IMR-90 (cell line): ENCODE data around the gene GGT1. TPM values are rescaled to one million over a fixed set of nuclear protein-coding genes. Genes with fewer than 3 reads are reported as not detected.

ENCODE experiments used
- ATAC-seq: fragments of 200-7000 bp; cut with Tn5 transposase; 2 replicates; pipeline ENCODE4 v1.9.1; 2020; ENCODE audit warnings: low read depth, mild to moderate bottlenecking, moderate library complexity
- BruUV-seq: library from RNA; stranded (reverse); fragments of 400-500 nt; replicated peaks from 2 replicates; lab custom pipeline; 2021; lab: Mats Ljungman, UMichigan
- CTCF ChIA-PET: fragments of 300-600 bp; formaldehyde crosslinking; extraction: SDS; loops from one replicate; lab custom pipeline; 2021; ENCODE audit warnings: antibody characterized with exemption; lab: Yijun Ruan, JAX
- POLR2A ChIA-PET: fragments of 300-600 bp; sonication (Branson Sonifier 250); formaldehyde crosslinking; loops from one replicate; lab custom pipeline; 2022; ENCODE audit warnings: antibody characterized with exemption; ENCODE audit not compliant: unreplicated experiment; lab: Charles Lee
- DNase-seq: peaks from one replicate; pipeline ENCODE4 v3.0.0; 2013
- H2AFZ ChIP-seq: replicated peaks from 2 replicates; pipeline ENCODE3; 2013; ENCODE audit warnings: low read length, mild to moderate bottlenecking; ENCODE audit not compliant: poor library complexity
- H2AK5ac ChIP-seq: 2 replicates; pipeline ENCODE4 v1.6.1; 2013; ENCODE audit warnings: low read depth, low read length, inconsistent platforms
- H2AK9ac ChIP-seq: replicated peaks from 2 replicates; pipeline ENCODE3; 2013; ENCODE audit warnings: mild to moderate bottlenecking, low read depth, low read length, moderate library complexity; ENCODE audit not compliant: poor library complexity
- H2BK120ac ChIP-seq: 2 replicates; pipeline ENCODE4 v1.6.1; 2013; ENCODE audit warnings: low read depth, low read length, inconsistent platforms
- H2BK15ac ChIP-seq: 3 replicates; pipeline ENCODE4 v1.6.1; 2013; ENCODE audit warnings: low read depth, low read length, inconsistent platforms
- H2BK20ac ChIP-seq: 2 replicates; pipeline ENCODE4 v1.6.1; 2013; ENCODE audit warnings: low read depth, mild to moderate bottlenecking, inconsistent platforms, low read length, moderate library complexity
- H2BK5ac ChIP-seq: 2 replicates; pipeline ENCODE4 v1.6.1; 2013; ENCODE audit warnings: mild to moderate bottlenecking, low read depth, low read length, inconsistent platforms; ENCODE audit not compliant: poor library complexity, severe bottlenecking
- H3K14ac ChIP-seq: replicated peaks from 2 replicates; pipeline ENCODE4 v1.6.1; 2013; ENCODE audit warnings: low read depth, low read length, inconsistent platforms
- H3K18ac ChIP-seq: 2 replicates; pipeline ENCODE4 v1.6.1; 2013; ENCODE audit warnings: low read depth, low read length, control low read depth
- H3K23ac ChIP-seq: 2 replicates; pipeline ENCODE4 v1.6.1; 2013; ENCODE audit warnings: low read depth, low read length, inconsistent platforms
- H3K27ac ChIP-seq: 2 replicates; pipeline ENCODE4 v1.5.1; 2013; ENCODE audit warnings: mild to moderate bottlenecking, control low read depth, low read length; ENCODE audit not compliant: insufficient read depth
- H3K27me3 ChIP-seq: 2 replicates; pipeline ENCODE4 v1.6.1; 2013; ENCODE audit warnings: low read length; ENCODE audit not compliant: control insufficient read depth, insufficient read depth
- H3K36me3 ChIP-seq: 2 replicates; pipeline ENCODE4 v1.6.1; 2013; ENCODE audit warnings: low read length, mixed read lengths; ENCODE audit not compliant: control insufficient read depth, insufficient read depth
- H3K4ac ChIP-seq: 2 replicates; pipeline ENCODE4 v1.6.1; 2013; ENCODE audit warnings: low read depth, low read length, inconsistent platforms
- H3K4me1 ChIP-seq: 2 replicates; pipeline ENCODE4 v1.6.1; 2013; ENCODE audit warnings: low read length, mixed read lengths; ENCODE audit not compliant: control insufficient read depth, insufficient read depth
- H3K4me2 ChIP-seq: 2 replicates; pipeline ENCODE4 v1.6.1; 2013; ENCODE audit warnings: low read depth, mild to moderate bottlenecking, control low read depth, low read length, moderate library complexity
- H3K4me3 ChIP-seq: 2 replicates; pipeline ENCODE4 v1.5.1; 2013; ENCODE audit warnings: low read depth, mild to moderate bottlenecking, control low read depth, low read length, moderate library complexity; ENCODE audit not compliant: insufficient read depth
- H3K56ac ChIP-seq: 2 replicates; pipeline ENCODE4 v1.6.1; 2013; ENCODE audit warnings: low read length, inconsistent platforms; ENCODE audit not compliant: insufficient read depth; ENCODE audit errors: extremely low read depth
- H3K79me1 ChIP-seq, 2 experiments: 2 replicates each; pipeline ENCODE4 v1.6.1; 2013; ENCODE audit warnings: low read length in 2 of 2, inconsistent platforms in 1 of 2, low read depth in 1 of 2
- H3K9ac ChIP-seq: 2 replicates; pipeline ENCODE4 v1.6.1; 2013; ENCODE audit warnings: low read depth, low read length, control low read depth
- H3K9me1 ChIP-seq: 2 replicates; pipeline ENCODE4 v1.6.1; 2013; ENCODE audit warnings: low read length, inconsistent platforms; ENCODE audit not compliant: insufficient read depth
- H3K9me3 ChIP-seq: 2 replicates; pipeline ENCODE4 v1.6.1; 2013; ENCODE audit warnings: low read length; ENCODE audit not compliant: control insufficient read depth, insufficient read depth
- H4K20me1 ChIP-seq: 2 replicates; pipeline ENCODE4 v1.6.1; 2013; ENCODE audit warnings: low read length, inconsistent platforms; ENCODE audit not compliant: insufficient read depth
- H4K5ac ChIP-seq: 2 replicates; pipeline ENCODE4 v1.6.1; 2013; ENCODE audit warnings: mild to moderate bottlenecking, low read depth, low read length, control low read depth
- H4K8ac ChIP-seq, 2 experiments: 2 replicates each; pipeline ENCODE4 v1.6.1; 2013; ENCODE audit warnings: low read depth in 2 of 2, low read length in 2 of 2, control low read depth in 1 of 2, inconsistent platforms in 1 of 2
- H4K91ac ChIP-seq: 2 replicates; pipeline ENCODE4 v1.6.1; 2013; ENCODE audit warnings: low read depth, low read length, inconsistent platforms; ENCODE audit not compliant: insufficient read depth
- BHLHE40 ChIP-seq: fragments of 150-350 bp; IDR thresholded peaks from 2 replicates; pipeline ENCODE4 v1.6.1; 2016; ENCODE audit warnings: mild to moderate bottlenecking, low read depth, low read length
- CEBPB ChIP-seq: IDR thresholded peaks from 2 replicates; pipeline ENCODE4 v1.6.1; 2012; ENCODE audit warnings: low read depth, low read length, improper control_type of control experiment
- RFX5 ChIP-seq: IDR thresholded peaks from 2 replicates; pipeline ENCODE4 v1.8.0; 2012; ENCODE audit warnings: low read depth, mild to moderate bottlenecking, low read length, moderate library complexity
- WGBS, 2 experiments: methylation state at CpG; one replicate each; pipeline versions ENCODE4 v1.1.5 to v1.1.7; 2013; ENCODE audit warnings: missing lambda C conversion rate in 2 of 2; ENCODE audit not compliant: insufficient read length in 1 of 2; ENCODE audit errors: extremely low coverage in 2 of 2; 5-methylcytosine and 5-hydroxymethylcytosine counted together
- dilution Hi-C: fragments of 300-500 bp; cut with HindIII; formaldehyde crosslinking; loops from one replicate; pipeline ENCODE4 v1.14.3; 2018; ENCODE audit warnings: low sequenced_read_pairs; ENCODE audit not compliant: unreplicated experiment
- in situ Hi-C: fragments of 300-500 bp; cut with MboI; formaldehyde crosslinking; loops from 3 replicates; pipeline ENCODE4 v1.14.3; 2019; ENCODE audit warnings: low sequenced_read_pairs, inconsistent platforms, mixed read lengths
- intact Hi-C: fragments of 100-400 bp; cut with micrococcal nuclease; formaldehyde crosslinking; loops from 2 replicates; pipeline ENCODE4 v1.10.0; 2022
- polyA plus RNA-seq, 3 experiments: library from polyadenylated mRNA; depleted of rRNA; stranded (reverse); fragments of >200 nt; gene quantifications; 2 replicates each; pipeline ENCODE4 v1.2.3, GENCODE V29; 2012; ENCODE audit warnings: low replicate concordance in 1 of 3
- total RNA-seq: library from RNA; depleted of rRNA; stranded (reverse); fragments of >200 nt; gene quantifications from 2 replicates; pipeline ENCODE4 v1.2.3, GENCODE V29; 2012

Gene GGT1
- total and polyA plus RNA-seq, 2 of the 4 experiments (the other 2 are of a cell fraction) = 3.4 to 7.3 TPM

GRCh38 chr22:24566899-24567511 is 36.0 kb upstream of the GGT1 start:
- Histone ChIP-seq H4K20me1 (peaks cover 58% of the 10 kb centered on the region), H3K79me1 (peaks cover 38 to 75% of the 10 kb centered on the region in 2 experiments), H3K23ac (no peak overlapping the region), H4K8ac (no peak overlapping the region), H3K27me3 (no peaks in the 10 kb centered on the region), H2BK5ac (no peak overlapping the region), H2BK20ac (no peak overlapping the region), H2BK15ac (no peak overlapping the region), H3K9ac (no peak overlapping the region), H3K56ac (no peak overlapping the region), H3K4me3 (no peak overlapping the region), H3K14ac (no peak overlapping the region), H3K9me1 (peaks cover 14% of the 10 kb centered on the region; the same call in 1 of the 2 replicates), H3K27ac (no peak overlapping the region), H4K5ac (no peak overlapping the region), H2BK120ac (no peak overlapping the region), H3K4ac (no peak overlapping the region), H3K4me1 (no peaks in the 10 kb centered on the region; the same call in 1 of the 2 replicates), H2AK5ac (no peak overlapping the region), H3K18ac (no peak overlapping the region), H2AFZ (no peak overlapping the region), H3K4me2 (no peak overlapping the region), H4K91ac (no peak overlapping the region), H2AK9ac (no peak overlapping the region), H3K9me3 (no peaks in the 10 kb centered on the region), H3K36me3 (peaks cover 35% of the 10 kb centered on the region)
- WGBS, 2 experiments = 78% methylated on average over 7 of the region's 8 CpGs; no CpG with 5 or more reads in 1 of the 2 experiments
- in situ Hi-C loops = no loop called here
- ChIA-PET CTCF (no interaction called here), POLR2A (interaction anchor here (0.8 kb wide), 1 partner anchor 12 kb away, joined by 4 read pairs; the partner anchor contains the start of gene GUCD1)
- intact Hi-C loops = no loop called here
- dilution Hi-C loops = no loop called here
- no peak for DNase-seq
- TF ChIP-seq RFX5 = no peak
- TF ChIP-seq BHLHE40 = no peak
- TF ChIP-seq CEBPB = no peak
- BruUV-seq = no TSS peak
- ATAC-seq = peak; percentile 25; the same call in 1 of the 2 replicates
